Measurements from ENCODE around the gene GINS3. TPM values are rescaled to one million over a fixed set of nuclear protein-coding genes. Genes with fewer than 3 reads are reported as not detected.

Gene GINS3
- total and polyA plus RNA-seq, 10 of the 15 experiments (the other 5 are each of a cell fraction or from before 2014, with no cell fraction given): 13.6 to 22.4 (median 15.6) TPM

DNA sequence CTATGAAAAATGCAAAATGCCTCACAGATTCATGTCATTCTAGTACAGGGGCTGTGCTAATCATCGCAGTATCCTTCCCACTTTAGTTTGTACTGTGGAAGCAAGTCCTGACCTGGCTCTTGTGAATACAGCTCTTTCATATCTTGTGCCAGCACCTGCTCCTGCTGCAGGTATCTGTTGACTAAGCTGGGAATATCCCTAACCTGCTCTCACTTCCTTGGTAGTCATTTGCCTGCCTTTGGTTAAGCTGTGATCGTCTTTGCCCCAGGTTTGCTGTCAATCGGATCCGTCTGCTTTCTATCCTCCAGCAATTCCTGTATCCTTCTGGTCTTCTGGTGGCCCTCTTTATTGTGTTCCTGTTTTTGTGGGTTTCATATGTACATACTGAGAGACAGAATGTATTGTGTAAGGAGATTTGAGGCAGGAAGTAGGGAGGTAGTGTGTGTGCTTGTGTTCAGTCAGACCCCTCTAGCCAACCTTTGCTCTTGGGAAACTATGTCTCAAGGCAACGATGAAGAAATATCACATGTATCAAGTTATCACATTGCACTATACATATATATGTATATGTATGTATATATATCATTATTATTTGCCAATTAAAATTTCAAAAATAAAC lies 7.7 kb upstream of the GINS3 start:
- H3K4me2 ChIP-seq (ENCODE audit: control insufficient read depth, insufficient read depth): no peak overlapping the region
- H3K4me3 ChIP-seq: no peak overlapping the region
- no peaks in the 10 kb centered on the region for H3K27me3 ChIP-seq (replicated peaks in 1 of 2; ENCODE audit: control insufficient read depth in 2 of 2, insufficient read depth in 2 of 2, low read length in 1 of 2)
- BruUV-seq (replicated peaks): no TSS peak
- no peak overlapping the region for H3K27ac ChIP-seq (ENCODE audit: control insufficient read depth, insufficient read depth)
- peak; percentile 60 for ATAC-seq
- no peaks in the 10 kb centered on the region for H3K36me3 ChIP-seq (ENCODE audit: control insufficient read depth in 2 of 2, insufficient read depth in 2 of 2, low read length in 1 of 2)
- ChIA-PET CTCF (no interaction called here), POLR2A (no interaction called here), SMC1A (ENCODE audit: uncharacterized antibody, unreplicated experiment) (no interaction called here), RAD21 (ENCODE audit: unreplicated experiment) (no interaction called here)
- H2AFZ ChIP-seq (ENCODE audit: control insufficient read depth, low read depth, low read length): 0 out of 2 replicates have a peak overlapping the region, but pooled peaks have one; percentile 11
- H3K4me1 ChIP-seq (ENCODE audit: control insufficient read depth, insufficient read depth, low read length): no peaks in the 10 kb centered on the region
- no peak for FAIRE-seq
- no peaks in the 10 kb centered on the region for H3K79me2 ChIP-seq (ENCODE audit: control insufficient read depth, insufficient read depth, low read length)
- no peaks in the 10 kb centered on the region for H4K20me1 ChIP-seq (ENCODE audit: control insufficient read depth, insufficient read depth)
- WGBS (ENCODE audit: insufficient coverage, insufficient replicate concordance, low lambda C conversion rate, missing lambda C conversion rate): 20% methylated on average over 5 of the region's 5 CpGs
- H3K9ac ChIP-seq (ENCODE audit: control insufficient read depth, insufficient read depth, low read length): no peak overlapping the region; the same call in 1 of the 2 replicates
- no peaks in the 10 kb centered on the region for H3K9me3 ChIP-seq (replicated peaks; ENCODE audit: control insufficient read depth, insufficient read depth, low read length)
- DNase-seq (ENCODE audit: low read depth, low spot score): no peak
- in situ Hi-C loops (cut with MboI) (no loop called here), intact Hi-C loops (cut with micrococcal nuclease; ENCODE audit: unreplicated experiment) (no loop called here)
- TF ChIP-seq ESRRA (IDR thresholded peaks at IDR 0.05; ENCODE audit: low read length) (no peak), SPI1 (IDR thresholded peaks at IDR 0.05; ENCODE audit: borderline replicate concordance, insufficient read depth, low read depth, low read length) (peak; percentile 11; the same call in 1 of the 2 replicates), BCL11A (IDR thresholded peaks at IDR 0.05; ENCODE audit: low read depth, low read length) (no peak), IKZF1 (conservative IDR thresholded peaks at IDR 0.05) (0 out of 2 replicates have a peak, but pooled peaks have one; percentile 30)

DNA sequence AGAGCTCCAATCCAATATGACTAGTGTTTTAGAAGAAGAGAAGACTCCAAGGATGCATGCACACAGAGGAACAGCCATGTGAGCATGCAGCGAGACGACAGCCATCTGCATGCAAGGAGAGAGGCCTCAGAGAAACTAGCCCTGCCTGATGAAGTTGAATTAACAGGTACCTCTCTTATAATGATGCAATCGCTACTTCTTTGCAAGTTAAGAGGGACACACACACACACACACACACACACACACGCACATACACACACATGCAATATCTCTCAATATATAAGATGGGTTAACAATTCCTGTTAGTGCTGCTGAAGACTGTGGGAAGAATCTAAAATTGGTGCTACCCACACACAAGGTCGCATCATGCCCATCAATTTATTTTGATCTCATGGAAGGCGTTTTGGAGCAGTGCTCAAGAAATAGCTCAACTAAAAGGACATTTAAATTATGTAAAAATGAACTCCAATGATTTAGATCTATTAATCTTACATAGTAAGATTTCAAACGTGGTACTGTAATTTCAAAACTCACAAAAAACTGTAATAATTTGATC lies 7.0 kb upstream of the GINS3 start:
- ChIA-PET RAD21 (ENCODE audit: unreplicated experiment) (no interaction called here), CTCF (interaction anchor here (1.0 kb wide), 1 partner anchor 24 kb away, joined by 3 read pairs; no protein-coding TSS in a partner anchor), POLR2A (no interaction called here), SMC1A (ENCODE audit: uncharacterized antibody, unreplicated experiment) (no interaction called here)
- H3K4me1 ChIP-seq (ENCODE audit: control insufficient read depth, insufficient read depth, low read length): no peaks in the 10 kb centered on the region
- no peaks in the 10 kb centered on the region for H3K9me3 ChIP-seq (replicated peaks; ENCODE audit: control insufficient read depth, insufficient read depth, low read length)
- 45% methylated on average over 7 of the region's 7 CpGs for WGBS (ENCODE audit: insufficient coverage, insufficient replicate concordance, low lambda C conversion rate, missing lambda C conversion rate)
- H4K20me1 ChIP-seq (ENCODE audit: control insufficient read depth, insufficient read depth): no peaks in the 10 kb centered on the region
- BruUV-seq (replicated peaks): no TSS peak
- no peak overlapping the region for H3K27ac ChIP-seq (ENCODE audit: control insufficient read depth, insufficient read depth)
- no peak for TF ChIP-seq GABPA (IDR thresholded peaks at IDR 0.05; ENCODE audit: low read depth)
- TF ChIP-seq KAT2A (conservative IDR thresholded peaks at IDR 0.05; ENCODE audit: control insufficient read depth, low read depth, low read length): no peak
- TF ChIP-seq ZNF24 (IDR thresholded peaks at IDR 0.05): no peak
- TF ChIP-seq, protein P1, sequence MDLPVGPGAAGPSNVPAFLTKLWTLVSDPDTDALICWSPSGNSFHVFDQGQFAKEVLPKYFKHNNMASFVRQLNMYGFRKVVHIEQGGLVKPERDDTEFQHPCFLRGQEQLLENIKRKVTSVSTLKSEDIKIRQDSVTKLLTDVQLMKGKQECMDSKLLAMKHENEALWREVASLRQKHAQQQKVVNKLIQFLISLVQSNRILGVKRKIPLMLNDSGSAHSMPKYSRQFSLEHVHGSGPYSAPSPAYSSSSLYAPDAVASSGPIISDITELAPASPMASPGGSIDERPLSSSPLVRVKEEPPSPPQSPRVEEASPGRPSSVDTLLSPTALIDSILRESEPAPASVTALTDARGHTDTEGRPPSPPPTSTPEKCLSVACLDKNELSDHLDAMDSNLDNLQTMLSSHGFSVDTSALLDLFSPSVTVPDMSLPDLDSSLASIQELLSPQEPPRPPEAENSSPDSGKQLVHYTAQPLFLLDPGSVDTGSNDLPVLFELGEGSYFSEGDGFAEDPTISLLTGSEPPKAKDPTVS (IDR thresholded peaks at IDR 0.05; ENCODE audit: low read depth, low read length): no peak
- DNase-seq (ENCODE audit: low read depth, low spot score): no peak
- in situ Hi-C loops (cut with MboI): no loop called here
- H3K36me3 ChIP-seq (ENCODE audit: control insufficient read depth in 2 of 2, insufficient read depth in 2 of 2, low read length in 1 of 2): no peaks in the 10 kb centered on the region
- H3K9ac ChIP-seq (ENCODE audit: control insufficient read depth, insufficient read depth, low read length): no peak overlapping the region
- H3K79me2 ChIP-seq (ENCODE audit: control insufficient read depth, insufficient read depth, low read length): no peaks in the 10 kb centered on the region
- H3K4me3 ChIP-seq: no peak overlapping the region
- intact Hi-C loops (cut with micrococcal nuclease; ENCODE audit: unreplicated experiment): no loop called here
- no peaks in the 10 kb centered on the region for H3K27me3 ChIP-seq (replicated peaks in 1 of 2; ENCODE audit: control insufficient read depth in 2 of 2, insufficient read depth in 2 of 2, low read length in 1 of 2)
- ATAC-seq: no peak
- H2AFZ ChIP-seq (ENCODE audit: control insufficient read depth, low read depth, low read length): no peak overlapping the region
- FAIRE-seq: no peak
- no peak overlapping the region for H3K4me2 ChIP-seq (ENCODE audit: control insufficient read depth, insufficient read depth)
